Activated T-cell treated with anti-CD3 and anti-CD28 coated beads, Interleukin-2, amount 50 U/mL, for 1 hour (primary cell): Measurements from ENCODE around the gene SLC2A13.
A peak's percentile ranks its signal among the peaks of the same experiment; 100 is the strongest.

Experiments
- DNase-seq: peaks from one replicate; pipeline ENCODE4 v3.0.0-alpha.2; 2020

SLC2A13 gene

GRCh38 chr12:40105515-40106201, at the start of gene SLC2A13:
SLC2A13 (minus strand) TSS chr12:40106081; CDS start chr12:40105808, 273 bp downstream.
- DNase-seq = peak; percentile 84

GRCh38 chr12:40154381-40154780, 48.5 kb upstream of the SLC2A13 start:
- DNase-seq = no peak

- no peak for DNase-seq
Observed at GRCh38 chr12:40153432-40153831, 47.6 kb upstream of the SLC2A13 start.

- DNase-seq = peak; percentile 34
Observed at GRCh38 chr12:40152783-40153383, 47.0 kb upstream of the SLC2A13 start.

- DNase-seq = no peak
Observed at GRCh38 chr12:40149673-40150260, 43.9 kb upstream of the SLC2A13 start.

- DNase-seq = no peak
Observed at GRCh38 chr12:40146800-40147797, 41.2 kb upstream of the SLC2A13 start.

GRCh38 chr12:40145896-40146295, 40.0 kb upstream of the SLC2A13 start:
- DNase-seq = no peak

GRCh38 chr12:40144023-40144422, 38.1 kb upstream of the SLC2A13 start:
- DNase-seq = no peak

- no peak for DNase-seq
Observed at GRCh38 chr12:40142001-40142744, 36.3 kb upstream of the SLC2A13 start.

- no peak for DNase-seq
Observed at GRCh38 chr12:40138526-40138925, 32.6 kb upstream of the SLC2A13 start.

GRCh38 chr12:40137252-40137651, 31.4 kb upstream of the SLC2A13 start:
- DNase-seq = no peak

GRCh38 chr12:40127408-40127807, 21.5 kb upstream of the SLC2A13 start:
- no peak for DNase-seq

GRCh38 chr12:40123496-40123895, 17.6 kb upstream of the SLC2A13 start:
- no peak for DNase-seq

GRCh38 chr12:40122842-40123241, 17.0 kb upstream of the SLC2A13 start:
- DNase-seq = no peak

GRCh38 chr12:40117818-40118217, 11.9 kb upstream of the SLC2A13 start:
- DNase-seq = no peak

GRCh38 chr12:40110586-40110985, 4.7 kb upstream of the SLC2A13 start:
- no peak for DNase-seq

- peak; percentile 17 for DNase-seq
Observed at GRCh38 chr12:40107803-40108620, 2.1 kb upstream of the SLC2A13 start.

- DNase-seq = peak; percentile 85
Observed at GRCh38 chr12:40107098-40107802, 1.4 kb upstream of the SLC2A13 start.

- DNase-seq = no peak
Observed at GRCh38 chr12:40106655-40107054, 774 bp upstream of the SLC2A13 start.

GRCh38 chr12:40106202-40106533, 287 bp upstream of the SLC2A13 start:
- no peak for DNase-seq

- no peak for DNase-seq
Observed at GRCh38 chr12:40105265-40105514, 691 bp downstream of the SLC2A13 start.
